ENCODE measurements around the gene DPF1.

Gene DPF1

DNA sequence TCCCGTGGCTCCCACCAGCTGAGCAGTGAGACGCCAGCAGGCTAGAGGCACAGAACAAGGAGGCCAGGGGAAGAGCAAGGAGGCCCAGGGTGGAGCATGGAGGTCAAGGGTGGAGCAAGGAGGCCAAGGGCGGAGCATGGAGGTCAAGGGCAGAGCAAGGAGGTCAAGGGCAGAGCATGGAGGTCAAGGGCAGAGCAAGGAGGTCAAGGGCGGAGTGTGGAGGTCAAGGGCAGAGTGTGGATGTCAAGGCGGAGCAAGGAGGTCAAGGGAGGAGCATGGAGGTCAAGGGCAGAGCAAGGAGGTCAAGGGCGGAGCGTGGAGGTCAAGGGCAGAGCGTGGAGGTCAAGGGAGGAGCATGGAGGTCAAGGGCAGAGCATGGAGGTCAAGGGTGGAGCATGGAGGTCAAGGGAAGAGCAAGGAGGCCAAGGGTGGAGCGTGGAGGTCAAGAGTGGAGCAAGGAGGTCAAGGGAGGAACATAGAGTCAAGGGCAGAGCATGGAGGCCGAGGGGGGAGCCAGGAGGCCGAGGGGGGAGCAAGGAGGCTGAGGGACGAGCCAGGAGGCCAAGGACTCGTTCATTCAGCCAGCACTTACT is 27.7 kb downstream of the DPF1 start:
- no peak for DNase-seq

- no peak for DNase-seq
These were observed 28.8 kb downstream of the DPF1 start for GRCh38 chr19:38195237-38195636.

DNA sequence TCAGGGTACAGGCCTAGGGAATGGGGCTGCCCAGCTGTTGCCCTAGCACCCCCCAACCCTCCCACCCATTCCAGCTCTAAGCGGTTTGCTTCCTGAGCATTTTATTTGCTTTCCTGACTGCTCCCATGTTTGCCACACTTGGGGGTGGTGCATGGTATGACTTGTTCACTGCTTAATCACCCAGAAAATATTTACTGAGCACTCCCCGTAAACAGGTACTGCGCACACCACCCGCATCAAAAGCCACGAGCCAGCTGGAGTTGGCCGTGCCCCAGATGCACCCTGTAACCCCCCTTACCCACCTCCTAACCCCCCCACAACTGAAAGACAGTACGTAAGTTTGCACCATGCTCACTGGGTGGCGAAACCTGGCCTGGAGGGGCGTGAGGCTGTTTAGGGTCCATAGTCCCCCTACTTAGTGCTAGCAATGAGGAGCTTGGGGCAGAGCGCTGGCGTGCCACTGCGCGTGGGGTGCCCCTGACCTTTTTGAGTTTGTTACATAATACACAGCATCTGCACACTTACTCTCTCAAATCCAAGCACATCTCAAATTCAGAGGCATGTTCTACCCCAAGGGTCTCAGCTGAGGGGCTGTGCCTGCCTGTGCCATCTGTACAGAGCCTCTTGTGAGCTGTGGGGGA is 29.8 kb downstream of the DPF1 start:
- no peak for DNase-seq

DNA sequence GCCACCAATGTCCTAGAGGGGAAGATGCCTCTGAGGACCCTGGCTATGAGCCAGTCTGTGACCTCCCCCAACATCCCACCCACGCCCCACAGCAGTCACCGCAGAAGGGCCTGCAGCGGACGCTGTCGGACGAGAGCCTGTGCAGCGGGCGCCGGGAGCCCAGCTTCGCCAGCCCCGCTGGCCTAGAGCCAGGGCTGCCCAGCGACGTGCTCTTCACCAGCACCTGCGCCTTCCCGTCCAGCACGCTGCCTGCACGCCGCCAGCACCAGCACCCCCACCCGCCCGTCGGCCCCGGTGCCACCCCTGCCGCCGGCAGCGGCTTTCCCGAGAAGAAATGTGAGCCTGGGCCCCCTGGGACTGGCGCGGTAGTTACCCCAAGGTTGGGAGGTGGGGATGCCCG is 30.6 kb downstream of the DPF1 start:
- DNase-seq: no peak

DNA sequence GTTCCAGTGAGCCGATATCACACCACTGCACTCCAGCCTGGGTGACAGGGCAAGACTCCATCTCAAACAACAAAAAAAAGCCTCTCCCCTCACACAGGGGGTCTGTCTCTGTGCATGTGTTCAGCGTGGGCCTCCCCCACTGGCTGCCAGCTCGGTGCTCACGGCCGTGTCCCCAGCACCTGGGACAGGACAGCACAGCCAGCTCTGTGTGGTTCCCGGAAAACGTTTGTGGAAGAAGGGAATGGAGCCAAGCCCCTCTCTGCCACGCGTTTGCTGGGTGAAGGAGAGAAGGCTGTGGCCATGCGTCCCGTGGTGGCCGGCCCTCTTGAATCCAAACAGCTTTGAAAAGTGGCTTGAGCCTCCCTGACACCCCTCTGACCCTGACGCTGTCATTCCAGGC is 32.3 kb downstream of the DPF1 start:
- no peak for DNase-seq

GRCh38 chr19:38190793-38191192 is 33.2 kb downstream of the DPF1 start:
- no peak for DNase-seq

GRCh38 chr19:38190061-38190460 is 34.0 kb downstream of the DPF1 start:
- DNase-seq: peak; percentile 14

GRCh38 chr19:38185562-38185961 is 38.5 kb downstream of the DPF1 start:
- no peak for DNase-seq

- no peak for DNase-seq
These were observed 39.2 kb downstream of the DPF1 start for GRCh38 chr19:38184815-38185214.

DNA sequence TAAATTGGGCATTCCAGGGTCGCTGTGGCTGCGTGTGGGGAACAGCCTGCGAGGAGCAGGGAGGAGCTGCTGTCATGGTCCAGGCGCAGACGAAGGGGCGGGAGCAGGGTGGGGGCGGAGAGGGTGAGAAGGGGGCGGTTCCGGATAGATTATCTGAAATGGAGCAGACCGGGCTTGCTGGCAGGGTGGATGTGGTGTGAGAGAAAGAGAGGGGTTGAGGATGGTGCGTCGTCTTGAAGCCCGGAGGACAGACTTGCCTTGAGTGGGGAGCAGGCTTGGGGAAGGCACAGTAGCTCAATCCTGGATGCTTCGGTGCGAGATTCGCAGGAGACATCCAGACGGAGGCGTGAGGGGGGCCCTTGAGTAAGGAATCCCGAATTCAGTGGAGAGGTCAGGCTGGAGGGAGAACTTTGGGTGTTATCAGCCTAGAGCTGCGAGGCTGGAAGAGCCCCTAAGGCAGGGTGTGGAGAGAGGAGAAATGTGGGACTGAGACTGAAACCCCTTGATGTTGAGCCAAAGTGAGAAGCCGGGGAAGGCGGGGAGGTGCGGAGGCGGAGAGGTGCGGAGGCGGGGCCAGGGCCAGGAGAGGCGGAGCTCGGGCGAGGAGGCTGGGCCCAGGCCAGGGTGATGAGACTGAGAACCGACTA is 40.6 kb downstream of the DPF1 start:
- DNase-seq: no peak

DNA sequence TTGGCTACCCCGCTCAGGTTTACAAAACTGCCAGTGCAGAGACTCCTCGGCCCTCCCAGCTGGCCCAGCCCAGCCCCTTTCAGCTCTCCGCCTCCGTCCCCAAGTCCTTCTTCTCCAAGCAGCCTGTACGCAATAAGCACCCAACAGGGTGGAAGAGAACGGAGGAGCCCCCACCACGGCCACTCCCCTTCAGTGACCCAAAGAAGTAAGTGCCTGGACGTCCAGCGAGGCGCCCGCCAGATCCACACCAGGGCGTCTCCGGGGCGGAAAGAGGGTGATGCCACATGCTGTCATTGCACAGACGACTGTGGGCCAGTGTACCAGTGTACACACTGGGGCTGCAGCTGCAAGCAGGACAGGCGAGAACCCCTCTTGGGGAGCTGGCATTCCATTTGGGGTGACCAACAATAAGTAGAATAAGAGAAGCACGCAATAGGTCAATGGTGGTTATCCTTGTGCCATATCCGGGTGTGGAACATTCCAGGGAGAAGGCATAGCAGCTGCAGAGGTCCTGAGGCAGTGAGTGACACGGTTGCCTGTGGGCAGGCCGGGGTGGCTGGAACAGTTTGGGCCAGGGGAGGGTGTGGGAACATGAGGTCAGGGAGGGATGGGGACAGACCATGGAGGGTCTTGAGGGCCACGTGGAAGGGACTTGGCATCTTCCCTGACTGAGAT is 41.3 kb downstream of the DPF1 start:
- no peak for DNase-seq

DNA sequence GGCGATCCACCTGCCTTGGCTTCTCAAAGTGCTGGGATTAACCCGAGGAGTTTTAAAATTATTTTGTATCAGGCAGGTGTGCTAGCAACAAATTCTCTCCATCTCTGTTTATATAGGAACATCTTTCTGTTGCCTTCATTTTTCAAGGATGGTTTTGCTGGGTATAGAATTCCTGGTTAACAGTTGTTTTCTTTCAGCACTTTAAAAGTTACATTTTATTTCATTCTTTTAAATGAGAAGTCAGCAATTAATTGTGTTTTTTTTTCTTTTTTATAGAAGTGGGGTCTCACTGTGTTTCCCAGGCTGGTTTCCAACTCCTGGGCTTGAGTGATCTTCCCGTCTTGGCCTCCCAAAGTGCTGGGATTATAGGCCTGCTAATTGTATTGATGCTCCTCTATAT is 44.0 kb downstream of the DPF1 start:
- DNase-seq: no peak

DNA sequence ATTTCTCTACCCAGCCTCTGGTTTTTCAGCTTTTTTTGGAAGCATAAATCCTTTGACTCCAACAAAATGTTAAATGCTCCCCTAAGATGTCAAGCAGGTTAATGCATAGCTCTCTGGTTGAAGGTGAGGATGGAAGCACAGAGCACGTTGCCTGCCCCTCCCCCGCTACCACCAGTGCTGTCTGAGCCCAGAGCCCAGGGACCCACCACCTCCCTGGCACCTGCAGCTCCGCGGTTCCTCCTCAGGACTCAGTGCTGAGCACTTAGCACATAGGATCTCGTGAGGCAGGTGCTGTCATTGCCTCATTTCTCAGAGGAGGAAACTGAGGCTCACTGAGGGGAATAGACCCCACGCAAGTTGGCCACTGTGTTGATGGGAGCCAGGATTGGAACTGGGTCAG is 48.6 kb downstream of the DPF1 start:
- no peak for DNase-seq

DNA sequence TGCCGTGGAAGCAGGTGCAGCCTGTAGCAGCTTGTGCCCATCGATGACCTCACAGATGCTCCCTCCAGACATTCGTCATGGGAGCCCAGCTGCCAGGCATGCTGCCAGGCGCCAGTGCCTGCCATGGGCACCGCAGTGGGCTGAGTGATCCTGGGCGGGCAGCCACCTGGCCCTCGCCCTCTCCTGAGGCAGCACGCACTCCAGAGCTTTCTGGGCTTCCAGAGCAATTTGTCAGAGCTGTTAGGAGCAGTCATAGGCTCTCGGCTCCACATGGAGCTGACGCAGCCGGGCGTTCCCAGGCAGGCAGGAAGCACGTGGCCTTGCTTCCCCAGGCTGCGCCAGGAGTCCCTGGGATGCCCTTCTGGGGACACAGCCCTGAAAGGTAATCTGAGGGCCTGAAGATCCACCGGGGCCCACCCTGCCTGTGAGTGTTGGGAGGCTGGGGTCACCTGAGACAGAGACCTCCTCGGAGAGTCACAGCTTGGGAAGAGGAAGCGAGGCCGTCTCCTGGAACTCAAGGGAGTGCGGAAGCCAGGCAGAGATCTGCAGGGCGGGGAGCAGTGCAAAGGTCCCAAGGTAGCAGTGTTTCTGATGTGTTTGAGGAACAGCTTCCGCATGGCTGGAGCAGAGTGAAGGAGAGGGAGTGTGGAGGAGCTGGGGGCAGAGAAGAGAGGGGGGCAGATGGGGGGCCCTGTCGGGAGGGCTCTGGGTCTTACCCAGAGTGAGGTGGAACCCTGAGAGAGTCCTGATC is 50.6 kb downstream of the DPF1 start:
- no peak for DNase-seq

GRCh38 chr19:38172001-38172400 is 52.0 kb downstream of the DPF1 start:
- no peak for DNase-seq

DNA sequence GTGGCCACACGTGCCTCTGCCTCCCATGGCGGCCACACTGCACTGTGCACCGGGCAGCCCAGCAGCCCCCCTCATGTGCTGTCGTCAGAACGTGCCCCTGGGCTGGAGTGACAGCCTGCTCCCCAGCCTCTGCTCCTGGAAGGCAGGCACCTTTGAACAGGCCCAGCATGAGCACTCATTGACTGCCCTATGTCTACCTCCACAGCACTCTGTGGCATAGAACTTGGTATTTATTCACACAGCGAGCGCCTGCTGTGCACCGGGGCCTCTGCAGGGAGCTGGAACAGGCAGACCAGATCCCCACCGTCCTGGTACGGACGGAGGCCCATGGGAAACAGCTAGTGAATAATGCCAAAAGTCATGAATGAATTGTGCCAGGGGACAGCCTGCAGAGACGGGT is 53.7 kb downstream of the DPF1 start:
- no peak for DNase-seq

DNA sequence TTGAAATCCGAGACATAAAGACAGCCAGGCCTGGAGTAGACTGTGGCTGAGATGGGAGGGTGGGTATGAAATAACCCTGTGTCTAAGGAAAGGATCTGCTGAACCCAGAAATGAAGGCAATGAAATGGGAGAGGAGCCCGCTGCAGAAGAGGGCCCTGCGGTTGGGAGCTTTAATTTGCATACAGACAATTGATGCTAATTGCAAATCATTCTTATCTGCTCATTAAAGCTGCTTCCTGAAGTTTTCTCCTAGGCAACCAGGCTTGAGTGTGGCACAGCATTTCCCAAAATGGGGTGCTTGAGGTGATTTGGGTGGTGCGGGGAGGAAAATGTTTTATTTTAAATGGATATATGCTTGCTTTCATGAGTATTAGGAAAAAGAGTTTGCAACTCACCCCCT is 55.4 kb downstream of the DPF1 start:
- DNase-seq: no peak

DNA sequence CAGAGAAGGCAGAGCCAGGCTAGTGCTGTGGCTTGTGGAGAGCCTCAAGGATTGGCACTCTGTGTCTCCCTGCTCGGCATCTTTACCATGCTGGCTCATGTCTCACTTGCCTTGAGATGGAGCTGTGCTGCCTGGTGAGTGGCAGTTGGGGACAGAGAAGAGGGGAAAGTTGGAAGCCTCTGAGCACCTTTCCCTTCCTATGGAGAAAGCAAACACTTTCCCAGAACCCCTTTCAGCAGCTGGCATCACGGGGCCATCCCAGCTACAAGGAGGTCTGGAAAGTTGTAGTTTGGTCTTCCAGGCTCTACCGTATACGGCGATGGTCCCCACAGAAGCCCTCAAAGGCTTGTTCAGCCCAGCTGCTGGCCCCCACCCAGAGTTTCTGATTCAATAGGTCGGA is 58.7 kb downstream of the DPF1 start:
- DNase-seq: no peak

- no peak for DNase-seq
These were observed 59.5 kb downstream of the DPF1 start for GRCh38 chr19:38164526-38164925.

GRCh38 chr19:38163419-38164290 is 60.4 kb downstream of the DPF1 start:
- no peak for DNase-seq

- DNase-seq: no peak
These were observed 61.4 kb downstream of the DPF1 start for GRCh38 chr19:38162632-38163031.

- DNase-seq: no peak
These were observed 61.9 kb downstream of the DPF1 start for GRCh38 chr19:38162094-38162493.

All from stimulated activated CD4-positive, alpha-beta T cell treated with anti-CD3 and anti-CD28 coated beads, Interleukin-4, amount 100 ng/mL, for 24 hours (primary cell).